ENCODE measurements around the gene INPP4A. TPM values are rescaled to one million over a fixed set of nuclear protein-coding genes. Genes with fewer than 3 reads are reported as not detected.

INPP4A gene
- total and polyA plus RNA-seq, 3 experiments from 2014 or later: 41.0 to 61.4 (median 46.9) TPM

DNA sequence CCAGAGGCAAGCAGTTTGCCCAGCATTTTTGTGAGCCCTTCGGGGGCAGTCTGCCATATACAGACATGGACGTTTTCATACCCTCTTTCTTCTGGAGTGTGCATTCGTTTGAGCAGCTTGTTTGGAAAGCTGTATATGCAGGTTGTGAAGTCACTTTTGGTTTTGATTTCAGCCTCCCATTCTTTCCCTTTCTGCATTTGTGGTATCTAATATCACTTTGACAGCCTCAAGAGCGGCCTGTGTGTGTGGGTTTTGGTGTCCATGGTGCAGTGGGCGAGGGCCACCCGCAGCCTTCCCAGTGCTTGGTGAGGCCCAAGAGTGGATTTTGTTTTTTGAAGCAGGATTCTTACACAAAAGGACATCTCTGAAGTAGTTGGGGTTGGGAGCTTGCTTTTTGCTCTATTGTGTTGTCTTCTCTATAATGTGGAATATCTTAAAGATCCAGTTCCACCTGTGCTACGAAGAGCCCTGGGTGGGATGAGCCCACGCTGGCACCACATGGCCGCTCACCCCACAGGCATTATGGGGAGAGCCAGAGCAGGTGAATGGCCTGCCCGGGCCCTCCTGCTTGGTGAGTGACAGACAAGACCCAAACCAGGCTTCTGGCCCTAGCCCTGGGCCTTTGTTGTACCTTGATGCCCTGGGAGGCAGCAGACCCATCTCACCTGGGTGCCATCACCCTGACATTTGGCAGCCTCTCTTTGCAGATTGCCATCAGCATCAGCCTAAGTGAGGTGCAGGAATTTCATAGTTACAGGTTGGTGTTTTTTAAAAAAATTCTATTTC, 29.5 kb downstream of the INPP4A start:
- Histone ChIP-seq H3K4me1 (ENCODE audit: insufficient read depth, low read length) (peaks cover 99% of the 10 kb centered on the region), H3K4me3 (ENCODE audit: low read length) (peak overlapping the region; percentile 25), H3K27me3 (ENCODE audit: insufficient read depth, low read length, poor library complexity, severe bottlenecking) (no peaks in the 10 kb centered on the region), H3K36me3 (ENCODE audit: insufficient read depth, low read length) (no peaks in the 10 kb centered on the region), H3K27ac (ENCODE audit: low read depth, low read length) (peak overlapping the region; percentile 3), H3K9me3 (ENCODE audit: low read length) (no peaks in the 10 kb centered on the region)
- no peaks in the 10 kb centered on the region for H3K27me3 Mint-ChIP-seq
- ChIA-PET CTCF (interaction anchor here (1.0 to 1.8 kb wide), 3 partner anchors 8 to 27 kb away, joined by 3 to 4 read pairs (median 3); no protein-coding TSS in a partner anchor), POLR2A (interaction anchor here (0.6 to 1.5 kb wide), 2 partner anchors 8 to 37 kb away, joined by 3 to 4 read pairs; no protein-coding TSS in a partner anchor)
- peak overlapping the region; percentile 78 to 98 (median 92) for H3K27ac Mint-ChIP-seq
- no peaks in the 10 kb centered on the region for H3K9me3 Mint-ChIP-seq
- peaks cover 91 to 99% (median 98%) of the 10 kb centered on the region in 3 donors for H3K4me1 Mint-ChIP-seq
- peaks cover 0 to 20% (median 2%) of the 10 kb centered on the region in 3 donors for H3K36me3 Mint-ChIP-seq
- peak overlapping the region; percentile 39 to 83 (median 78) for H3K4me3 Mint-ChIP-seq
- peak in 1 of 5 donors; percentile 30 for DNase-seq

DNA sequence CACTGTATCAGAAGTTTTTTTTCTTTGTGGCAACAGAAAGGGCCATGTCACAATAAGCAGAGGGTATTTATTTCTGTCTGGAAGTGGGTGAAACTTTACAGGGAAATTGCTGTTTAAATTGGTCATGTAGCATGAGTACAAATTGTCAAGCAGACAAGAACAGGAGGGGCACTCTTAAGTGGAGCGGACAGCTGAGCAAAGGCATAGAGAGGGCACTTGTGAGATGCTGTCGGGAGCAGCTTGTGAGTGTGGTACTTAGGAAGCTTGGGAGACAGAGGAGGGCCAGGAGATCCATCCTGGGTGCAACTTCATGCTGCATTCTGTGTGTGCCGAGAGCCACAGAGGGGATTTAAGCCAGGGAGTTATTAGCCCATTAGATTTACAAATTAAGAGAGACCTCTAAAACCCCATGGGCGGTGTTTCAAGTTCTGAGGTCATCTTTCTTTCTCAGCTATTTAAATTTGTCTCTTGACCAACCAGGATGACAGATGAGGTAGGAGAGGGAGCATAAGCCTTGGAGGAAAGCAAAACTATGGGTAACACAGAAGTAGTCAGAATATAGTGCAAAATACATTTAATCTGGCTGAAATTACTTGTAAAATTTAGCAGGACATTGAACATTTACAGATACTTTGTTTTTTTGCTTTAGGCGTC, 30.4 kb downstream of the INPP4A start:
- Mint-ChIP-seq H3K4me1 (peaks cover 95 to 100% (median 100%) of the 10 kb centered on the region in 3 donors), H3K27ac (peak overlapping the region in 7 of 8 donors; percentile 78 to 94 (median 84)), H3K36me3 (peaks cover 0 to 18% (median 2%) of the 10 kb centered on the region in 3 donors), H3K27me3 (no peaks in the 10 kb centered on the region), H3K9me3 (no peaks in the 10 kb centered on the region), H3K4me3 (peak overlapping the region in 5 of 7 donors; percentile 3 to 78 (median 5))
- POLR2A ChIA-PET: interaction anchor here (0.6 to 1.6 kb wide), 4 partner anchors 9 to 36 kb away, joined by 3 to 5 read pairs (median 4); no protein-coding TSS in a partner anchor
- Histone ChIP-seq H3K27me3 (ENCODE audit: insufficient read depth, low read length, poor library complexity, severe bottlenecking) (no peaks in the 10 kb centered on the region), H3K36me3 (ENCODE audit: insufficient read depth, low read length) (no peaks in the 10 kb centered on the region), H3K4me3 (ENCODE audit: low read length) (no peak overlapping the region), H3K4me1 (ENCODE audit: insufficient read depth, low read length) (peaks cover 100% of the 10 kb centered on the region), H3K27ac (ENCODE audit: low read depth, low read length) (no peak overlapping the region), H3K9me3 (ENCODE audit: low read length) (no peaks in the 10 kb centered on the region)
- CTCF ChIA-PET: interaction anchor here (0.5 to 1.8 kb wide), 3 partner anchors 9 to 28 kb away, joined by 3 to 4 read pairs (median 3); no protein-coding TSS in a partner anchor
- DNase-seq: no peak

DNA sequence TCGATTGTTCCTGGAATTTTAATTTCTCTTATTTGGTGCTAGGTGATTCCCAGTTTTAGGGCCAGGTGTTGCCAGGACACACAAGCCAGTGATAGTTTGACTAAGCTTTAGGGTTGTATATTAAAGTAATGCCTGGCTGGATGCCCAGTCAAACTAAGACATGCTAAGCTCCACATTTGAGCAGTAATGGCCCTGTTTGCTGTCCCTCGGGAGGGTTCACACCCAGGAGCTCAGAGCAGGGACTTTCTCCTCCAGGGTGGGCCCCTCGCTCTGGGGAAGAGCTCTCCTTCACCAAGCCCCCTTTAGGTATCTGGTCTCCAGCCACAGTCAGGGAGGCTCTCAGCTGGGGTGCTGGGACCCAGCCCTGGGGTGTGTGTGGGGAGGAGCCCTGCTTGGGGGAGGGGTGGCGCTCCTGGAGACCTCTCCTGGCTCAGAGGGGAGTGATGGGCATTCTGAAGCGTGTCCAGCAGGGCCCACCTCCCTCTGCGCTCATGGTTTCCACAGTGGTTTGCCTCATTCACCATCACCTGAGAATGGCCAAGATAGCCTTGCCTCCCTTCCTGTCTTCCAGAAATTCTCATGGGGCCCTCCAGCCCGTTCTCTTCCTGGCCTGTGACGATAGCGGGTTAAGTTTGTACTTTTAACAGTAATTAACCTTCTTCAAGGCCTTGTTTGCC, 31.7 kb downstream of the INPP4A start:
- Mint-ChIP-seq H3K36me3 (peaks cover 0 to 14% (median 0%) of the 10 kb centered on the region in 3 donors), H3K4me3 (peak overlapping the region in 1 of 7 donors; percentile 51), H3K27ac (peak overlapping the region in 7 of 8 donors; percentile 63 to 91 (median 78)), H3K9me3 (no peaks in the 10 kb centered on the region), H3K27me3 (no peaks in the 10 kb centered on the region), H3K4me1 (peaks cover 96 to 100% (median 100%) of the 10 kb centered on the region in 3 donors)
- CTCF ChIA-PET: interaction anchor here (0.5 to 1.0 kb wide), 3 partner anchors 12 to 446 kb away, joined by 3 read pairs; no protein-coding TSS in a partner anchor
- POLR2A ChIA-PET: interaction anchor here (1.1 to 1.6 kb wide), 2 partner anchors 12 kb away, joined by 3 to 4 read pairs; no protein-coding TSS in a partner anchor
- H3K27me3 ChIP-seq (ENCODE audit: insufficient read depth, low read length, poor library complexity, severe bottlenecking): no peaks in the 10 kb centered on the region
- no peak for DNase-seq
- H3K4me1 ChIP-seq (ENCODE audit: insufficient read depth, low read length): peaks cover 100% of the 10 kb centered on the region
- no peak overlapping the region for H3K4me3 ChIP-seq (ENCODE audit: low read length)
- no peaks in the 10 kb centered on the region for H3K36me3 ChIP-seq (ENCODE audit: insufficient read depth, low read length)
- H3K27ac ChIP-seq (ENCODE audit: low read depth, low read length): no peak overlapping the region
- H3K9me3 ChIP-seq (ENCODE audit: low read length): no peaks in the 10 kb centered on the region

DNA sequence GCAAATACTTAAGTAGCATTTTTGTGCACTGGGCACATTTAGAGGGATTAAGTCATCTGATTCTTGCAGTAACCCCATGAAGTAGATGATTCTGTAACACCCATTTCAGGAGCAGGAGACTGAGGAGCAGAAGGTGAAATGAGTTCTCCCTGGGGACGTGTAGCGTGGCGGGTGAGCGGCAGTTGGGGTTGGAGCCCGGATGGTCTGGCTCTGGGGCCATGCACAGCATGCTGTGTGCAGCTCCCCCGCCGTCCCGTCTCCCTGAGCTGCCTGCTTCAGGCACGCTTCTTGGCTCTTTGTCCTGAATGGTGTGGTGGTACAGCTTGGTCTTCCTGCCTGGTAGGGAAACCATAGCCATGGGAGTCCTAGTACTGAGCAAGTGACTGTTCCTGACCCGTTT, 32.4 kb downstream of the INPP4A start:
- no peaks in the 10 kb centered on the region for H3K27me3 ChIP-seq (ENCODE audit: insufficient read depth, low read length, poor library complexity, severe bottlenecking)
- H3K4me1 Mint-ChIP-seq: peaks cover 93 to 100% (median 100%) of the 10 kb centered on the region in 3 donors
- no peaks in the 10 kb centered on the region for H3K36me3 ChIP-seq (ENCODE audit: insufficient read depth, low read length)
- ChIA-PET POLR2A (interaction anchor here (1.1 kb wide), 1 partner anchor 12 kb away, joined by 3 read pairs; no protein-coding TSS in a partner anchor), CTCF (interaction anchor here (1.0 kb wide), 1 partner anchor 19 kb away, joined by 3 read pairs; no protein-coding TSS in a partner anchor)
- no peak overlapping the region for H3K4me3 ChIP-seq (ENCODE audit: low read length)
- no peaks in the 10 kb centered on the region for H3K9me3 Mint-ChIP-seq
- H3K27ac Mint-ChIP-seq: peak overlapping the region; percentile 52 to 92 (median 83)
- DNase-seq: no peak
- H3K9me3 ChIP-seq (ENCODE audit: low read length): no peaks in the 10 kb centered on the region
- H3K36me3 Mint-ChIP-seq: peaks cover 0 to 14% (median 0%) of the 10 kb centered on the region in 3 donors
- peaks cover 100% of the 10 kb centered on the region for H3K4me1 ChIP-seq (ENCODE audit: insufficient read depth, low read length)
- H3K27ac ChIP-seq (ENCODE audit: low read depth, low read length): no peak overlapping the region
- no peaks in the 10 kb centered on the region for H3K27me3 Mint-ChIP-seq
- H3K4me3 Mint-ChIP-seq: peak overlapping the region in 3 of 7 donors; percentile 28 to 51 (median 48)

DNA sequence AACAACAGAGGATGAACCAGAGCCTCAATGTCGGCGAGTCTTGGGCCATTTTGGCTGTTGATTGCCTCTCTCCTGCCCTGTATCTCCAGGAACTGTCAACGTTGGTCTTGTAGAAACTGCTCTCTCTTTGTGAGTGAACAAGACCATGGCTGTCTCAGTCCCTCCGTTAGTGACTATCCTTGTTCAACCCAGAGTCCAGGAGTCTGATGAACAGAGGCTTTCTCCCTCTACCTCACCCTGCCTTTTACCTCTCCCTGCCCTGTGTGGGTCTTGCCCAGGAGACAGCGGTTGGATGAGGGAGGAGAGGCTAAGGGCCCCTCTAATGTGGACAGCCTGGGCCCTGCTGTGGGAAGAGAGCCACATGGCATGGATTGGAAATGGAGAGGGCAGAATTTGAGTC, 32.8 kb downstream of the INPP4A start:
- peaks cover 93 to 100% (median 100%) of the 10 kb centered on the region in 3 donors for H3K4me1 Mint-ChIP-seq
- CTCF ChIA-PET: interaction anchor here (1.0 kb wide), 2 partner anchors 10 to 20 kb away, joined by 3 read pairs; no protein-coding TSS in a partner anchor

DNA sequence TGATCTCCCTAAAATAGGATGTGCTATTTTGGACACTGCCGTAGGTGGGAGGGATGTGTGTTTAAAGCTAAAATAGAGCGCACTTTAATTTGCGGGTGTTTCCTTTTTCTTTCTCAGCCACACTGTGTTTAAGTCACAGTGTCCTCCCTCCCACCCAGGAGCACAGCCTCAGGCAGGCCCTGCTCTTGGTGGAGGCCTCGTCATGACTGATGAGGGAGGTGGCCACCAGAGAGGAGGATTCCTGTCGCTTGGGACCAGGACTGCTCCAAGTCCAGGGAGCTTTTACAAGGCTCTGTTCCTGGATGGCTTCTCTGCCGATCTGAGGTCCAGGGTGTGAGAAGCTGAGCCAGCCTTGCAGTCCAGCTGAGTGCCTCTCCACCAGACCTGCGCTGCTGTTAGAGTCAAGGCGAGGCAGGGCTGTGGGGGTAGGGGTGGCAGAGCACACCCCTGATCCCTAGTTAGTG, 33.5 kb downstream of the INPP4A start:
- Histone ChIP-seq H3K9me3 (ENCODE audit: low read length) (no peaks in the 10 kb centered on the region), H3K4me1 (ENCODE audit: insufficient read depth, low read length) (peaks cover 100% of the 10 kb centered on the region), H3K27ac (ENCODE audit: low read depth, low read length) (no peak overlapping the region), H3K4me3 (ENCODE audit: low read length) (no peak overlapping the region), H3K27me3 (ENCODE audit: insufficient read depth, low read length, poor library complexity, severe bottlenecking) (no peaks in the 10 kb centered on the region), H3K36me3 (ENCODE audit: insufficient read depth, low read length) (no peaks in the 10 kb centered on the region)
- Mint-ChIP-seq H3K4me3 (peak overlapping the region in 4 of 7 donors; percentile 31 to 72 (median 54)), H3K36me3 (peaks cover 0 to 14% (median 0%) of the 10 kb centered on the region in 3 donors), H3K9me3 (no peaks in the 10 kb centered on the region), H3K27me3 (no peaks in the 10 kb centered on the region), H3K4me1 (peaks cover 91 to 100% (median 100%) of the 10 kb centered on the region in 3 donors), H3K27ac (peak overlapping the region; percentile 56 to 95 (median 90))
- DNase-seq: no peak
- POLR2A ChIA-PET: no interaction called here
- CTCF ChIA-PET: interaction anchor here (0.6 to 2.1 kb wide), 6 partner anchors 10 to 48 kb away, joined by 3 to 18 read pairs (median 4); no protein-coding TSS in a partner anchor

More for the DNA sequence above, 32.8 kb downstream of the INPP4A start:
- Mint-ChIP-seq H3K27me3 (no peaks in the 10 kb centered on the region), H3K27ac (peak overlapping the region; percentile 43 to 95 (median 86)), H3K9me3 (no peaks in the 10 kb centered on the region), H3K36me3 (peaks cover 0 to 14% (median 0%) of the 10 kb centered on the region in 3 donors), H3K4me3 (peak overlapping the region in 5 of 7 donors; percentile 8 to 79 (median 57))
- Histone ChIP-seq H3K4me3 (ENCODE audit: low read length) (no peak overlapping the region), H3K4me1 (ENCODE audit: insufficient read depth, low read length) (peaks cover 100% of the 10 kb centered on the region), H3K9me3 (ENCODE audit: low read length) (no peaks in the 10 kb centered on the region), H3K36me3 (ENCODE audit: insufficient read depth, low read length) (no peaks in the 10 kb centered on the region), H3K27me3 (ENCODE audit: insufficient read depth, low read length, poor library complexity, severe bottlenecking) (no peaks in the 10 kb centered on the region), H3K27ac (ENCODE audit: low read depth, low read length) (no peak overlapping the region)
- POLR2A ChIA-PET: interaction anchor here (1.1 kb wide), 1 partner anchor 13 kb away, joined by 3 read pairs; no protein-coding TSS in a partner anchor
- DNase-seq: no peak

DNA sequence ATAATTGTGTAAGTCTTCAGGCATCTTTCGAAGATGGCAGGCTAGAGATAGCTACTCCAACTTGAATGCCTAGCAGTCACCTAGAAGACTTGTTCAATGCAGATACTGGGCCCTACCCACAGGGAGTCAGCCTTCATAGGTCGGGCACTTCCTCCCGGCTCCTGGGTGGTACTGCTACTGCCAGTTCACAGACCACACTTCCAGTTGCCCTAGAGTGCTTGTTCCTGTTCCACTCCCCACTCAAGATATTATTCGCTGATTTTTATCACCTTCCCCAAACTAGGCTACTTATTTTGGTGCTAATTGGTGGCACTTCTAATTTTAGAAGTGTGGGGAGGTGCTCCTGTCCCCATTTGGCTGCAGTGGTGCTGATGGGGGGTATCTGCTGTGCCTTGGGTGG, 34.2 kb downstream of the INPP4A start:
- H3K36me3 Mint-ChIP-seq: peaks cover 0 to 14% (median 0%) of the 10 kb centered on the region in 3 donors
- Histone ChIP-seq H3K36me3 (ENCODE audit: insufficient read depth, low read length) (no peaks in the 10 kb centered on the region), H3K4me3 (ENCODE audit: low read length) (peak overlapping the region; percentile 18), H3K27me3 (ENCODE audit: insufficient read depth, low read length, poor library complexity, severe bottlenecking) (no peaks in the 10 kb centered on the region), H3K9me3 (ENCODE audit: low read length) (no peaks in the 10 kb centered on the region), H3K4me1 (ENCODE audit: insufficient read depth, low read length) (peaks cover 100% of the 10 kb centered on the region), H3K27ac (ENCODE audit: low read depth, low read length) (no peak overlapping the region)
- ChIA-PET CTCF (interaction anchor here (0.6 to 2.1 kb wide), 10 partner anchors 9 to 74 kb away, joined by 3 to 18 read pairs (median 4); no protein-coding TSS in a partner anchor), POLR2A (no interaction called here)
- no peaks in the 10 kb centered on the region for H3K27me3 Mint-ChIP-seq
- peaks cover 91 to 100% (median 100%) of the 10 kb centered on the region in 3 donors for H3K4me1 Mint-ChIP-seq
- peak in 2 of 5 donors; percentile 29 to 43 for DNase-seq
- H3K9me3 Mint-ChIP-seq: no peaks in the 10 kb centered on the region
- peak overlapping the region; percentile 31 to 85 (median 61) for H3K4me3 Mint-ChIP-seq
- H3K27ac Mint-ChIP-seq: peak overlapping the region; percentile 56 to 95 (median 87)

Data from CD8-positive, alpha-beta memory T cell (primary cell).